Vagina (tissue), 2 donors: Measurements from ENCODE around the gene CALN1.

Source experiments
- POLR2A ChIP-seq, 2 donors: fragments of 450-650 bp; IDR thresholded peaks; one replicate each; pipeline ENCODE4 v1.6.1; 2017; ENCODE audit warnings: antibody characterized with exemption in 2 of 2, mild to moderate bottlenecking in 2 of 2, moderate library complexity in 2 of 2
- TF ChIP-seq, protein P1 (sequence below), 3 experiments: fragments of 450-650 bp in 2 of 3; fragments of 200-600 bp in 1 of 3; sonication (generic) in 1 of 3; IDR thresholded peaks; one replicate each; pipeline ENCODE4 v1.5.1; 2017 to 2019; ENCODE audit warnings: antibody characterized with exemption in 3 of 3, mild to moderate bottlenecking in 2 of 3, moderate library complexity in 2 of 3

DNA sequence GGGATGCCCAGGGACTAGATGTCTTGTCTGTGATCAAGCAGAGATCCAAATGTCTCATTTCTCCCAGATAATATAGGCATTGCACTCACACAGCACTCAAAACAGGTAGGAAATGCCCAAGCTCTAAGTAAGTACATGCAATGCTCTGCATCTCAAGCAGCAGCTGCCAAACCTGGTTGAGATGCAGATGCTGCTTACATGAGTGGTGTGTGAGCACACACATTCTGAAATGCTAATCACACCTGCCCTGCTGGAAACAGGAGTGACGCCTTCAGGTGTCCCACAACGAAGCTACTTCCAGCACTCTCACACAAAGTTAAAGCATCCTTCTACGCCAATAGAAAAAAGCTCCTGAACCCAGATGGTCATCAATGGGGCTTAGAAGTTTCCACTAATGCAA lies 132.9 kb downstream of the CALN1 start:
- TF ChIP-seq POLR2A (IDR thresholded peaks at IDR 0.05) = no peak
- TF ChIP-seq, protein P1, sequence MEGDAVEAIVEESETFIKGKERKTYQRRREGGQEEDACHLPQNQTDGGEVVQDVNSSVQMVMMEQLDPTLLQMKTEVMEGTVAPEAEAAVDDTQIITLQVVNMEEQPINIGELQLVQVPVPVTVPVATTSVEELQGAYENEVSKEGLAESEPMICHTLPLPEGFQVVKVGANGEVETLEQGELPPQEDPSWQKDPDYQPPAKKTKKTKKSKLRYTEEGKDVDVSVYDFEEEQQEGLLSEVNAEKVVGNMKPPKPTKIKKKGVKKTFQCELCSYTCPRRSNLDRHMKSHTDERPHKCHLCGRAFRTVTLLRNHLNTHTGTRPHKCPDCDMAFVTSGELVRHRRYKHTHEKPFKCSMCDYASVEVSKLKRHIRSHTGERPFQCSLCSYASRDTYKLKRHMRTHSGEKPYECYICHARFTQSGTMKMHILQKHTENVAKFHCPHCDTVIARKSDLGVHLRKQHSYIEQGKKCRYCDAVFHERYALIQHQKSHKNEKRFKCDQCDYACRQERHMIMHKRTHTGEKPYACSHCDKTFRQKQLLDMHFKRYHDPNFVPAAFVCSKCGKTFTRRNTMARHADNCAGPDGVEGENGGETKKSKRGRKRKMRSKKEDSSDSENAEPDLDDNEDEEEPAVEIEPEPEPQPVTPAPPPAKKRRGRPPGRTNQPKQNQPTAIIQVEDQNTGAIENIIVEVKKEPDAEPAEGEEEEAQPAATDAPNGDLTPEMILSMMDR (IDR thresholded peaks at IDR 0.05) = no peak
